Right renal pelvis (tissue), 4 donors: ENCODE measurements around the gene FAM78B. TPM values are rescaled to one million over a fixed set of nuclear protein-coding genes. Genes with fewer than 3 reads are reported as not detected.

Experiments used
- DNase-seq, 4 donors: peaks; one replicate each; pipeline ENCODE4 v3.0.0-alpha.2; 2013; ENCODE audit warnings: low read depth in 4 of 4, low spot score in 3 of 4, missing footprints in 1 of 4
- polyA plus RNA-seq, 4 donors: library from polyadenylated mRNA; unstranded; fragments of 120-200 nt; gene quantifications; one replicate each; pipeline ENCODE4 v1.2.1, GENCODE V29; 2013; ENCODE audit not compliant: insufficient read length in 4 of 4

The FAM78B gene
- polyA plus RNA-seq: 1 to 10 TPM in 3 of 4 donors, under 1 TPM in 1; 0.91 to 3.2 (median 1.3) TPM

GRCh38 chr1:166166698-166167571 lies at the start of gene FAM78B:
TSS of gene FAM78B (minus strand) at chr1:166167001. CDS start at chr1:166166248, 753 bp downstream.
- DNase-seq: peak in 2 of 4 donors; percentile 40 to 60

GRCh38 chr1:166202546-166202945 lies 35.7 kb upstream of the FAM78B start:
- no peak for DNase-seq

- DNase-seq: no peak
Measured at GRCh38 chr1:166200743-166201142, 33.9 kb upstream of the FAM78B start.

GRCh38 chr1:166197597-166197996 lies 30.8 kb upstream of the FAM78B start:
- DNase-seq: no peak

GRCh38 chr1:166197141-166197540 lies 30.3 kb upstream of the FAM78B start:
- no peak for DNase-seq

GRCh38 chr1:166193057-166193698 lies 26.4 kb upstream of the FAM78B start:
- no peak for DNase-seq

GRCh38 chr1:166190400-166190799 lies 23.6 kb upstream of the FAM78B start:
- DNase-seq: no peak

GRCh38 chr1:166189126-166189525 lies 22.3 kb upstream of the FAM78B start:
- no peak for DNase-seq

GRCh38 chr1:166185526-166185925 lies 18.7 kb upstream of the FAM78B start:
- DNase-seq: no peak

- no peak for DNase-seq
Measured at GRCh38 chr1:166184897-166185296, 18.1 kb upstream of the FAM78B start.

- DNase-seq: no peak
Measured at GRCh38 chr1:166184012-166184411, 17.2 kb upstream of the FAM78B start.

- no peak for DNase-seq
Measured at GRCh38 chr1:166182281-166182680, 15.5 kb upstream of the FAM78B start.

GRCh38 chr1:166176416-166176815 lies 9.6 kb upstream of the FAM78B start:
- DNase-seq: no peak

GRCh38 chr1:166175032-166175431 lies 8.2 kb upstream of the FAM78B start:
- no peak for DNase-seq

- no peak for DNase-seq
Measured at GRCh38 chr1:166174108-166174507, 7.3 kb upstream of the FAM78B start.

GRCh38 chr1:166172106-166172505 lies 5.3 kb upstream of the FAM78B start:
- no peak for DNase-seq

GRCh38 chr1:166170726-166171125 lies 3.9 kb upstream of the FAM78B start:
- no peak for DNase-seq

GRCh38 chr1:166170075-166170474 lies 3.3 kb upstream of the FAM78B start:
- no peak for DNase-seq

GRCh38 chr1:166169182-166169581 lies 2.4 kb upstream of the FAM78B start:
- no peak for DNase-seq

GRCh38 chr1:166167572-166167925 lies 748 bp upstream of the FAM78B start:
- no peak for DNase-seq

- no peak for DNase-seq
Measured at GRCh38 chr1:166166329-166166697, 488 bp downstream of the FAM78B start.
